WTC11 (cell line): Measurements from ENCODE around the gene GUCY2C. TPM values are rescaled to one million over a fixed set of nuclear protein-coding genes. Genes with fewer than 3 reads are reported as not detected.

Experiments used
- ATAC-seq: fragments of 200-7000 bp; cut with Tn5 transposase; 2 replicates; pipeline ENCODE4 v1.10.0; 2021; ENCODE audit warnings: mild to moderate bottlenecking, moderate library complexity
- CTCF ChIA-PET: fragments of 300-600 bp; sonication (Branson Sonifier 250); formaldehyde crosslinking; loops from one replicate; lab custom pipeline; 2021; ENCODE audit warnings: antibody characterized with exemption; lab: Charles Lee
- POLR2A ChIA-PET: fragments of 350-600 bp; sonication (Branson Sonifier 250); formaldehyde crosslinking; loops from one replicate; lab custom pipeline; 2021; ENCODE audit warnings: antibody characterized with exemption; lab: Charles Lee
- DNase-seq: peaks from one replicate; pipeline ENCODE4 v3.0.0; 2021; ENCODE audit warnings: low spot score
- H3K27ac Mint-ChIP-seq: 2 replicates; pipeline ENCODE4 v1.8.0; 2021; ENCODE audit warnings: mixed read lengths
- H3K27me3 Mint-ChIP-seq: 2 replicates; pipeline ENCODE4 v1.8.0; 2021; ENCODE audit warnings: low read depth, mild to moderate bottlenecking, moderate library complexity, mixed read lengths
- H3K36me3 Mint-ChIP-seq: 2 replicates; pipeline ENCODE4 v1.8.0; 2021; ENCODE audit warnings: mixed read lengths
- H3K4me1 Mint-ChIP-seq: 2 replicates; pipeline ENCODE4 v1.8.0; 2022; ENCODE audit warnings: mixed read lengths
- H3K4me3 Mint-ChIP-seq: 2 replicates; pipeline ENCODE4 v1.8.0; 2021; ENCODE audit warnings: mild to moderate bottlenecking, moderate library complexity, mixed read lengths
- H3K9me3 Mint-ChIP-seq: 2 replicates; pipeline ENCODE4 v1.8.0; 2021; ENCODE audit warnings: mixed read lengths
- ATF1 ChIP-seq: sonication (generic); formaldehyde crosslinking; IDR thresholded peaks from 2 replicates; pipeline ENCODE4 v1.8.1; 2023; ENCODE audit warnings: mild to moderate bottlenecking, moderate library complexity, missing genetic modification reagents
- EMX1 ChIP-seq: fragments of 250-450 bp; sonication (Bioruptor Pico); IDR thresholded peaks from 2 replicates; pipeline ENCODE4 v1.8.0; 2021; ENCODE audit warnings: mild to moderate bottlenecking
- FOXK1 ChIP-seq: sonication (generic); formaldehyde crosslinking; IDR thresholded peaks from 2 replicates; pipeline ENCODE4 v1.8.0; 2022; ENCODE audit warnings: mild to moderate bottlenecking, moderate library complexity, missing genetic modification reagents
- MYBL2 ChIP-seq: sonication (generic); formaldehyde crosslinking; IDR thresholded peaks from 2 replicates; pipeline ENCODE4 v1.8.1; 2023; ENCODE audit warnings: mild to moderate bottlenecking, moderate library complexity, missing genetic modification reagents
- NR1H2 ChIP-seq: sonication (generic); formaldehyde crosslinking; IDR thresholded peaks from 2 replicates; pipeline ENCODE4 v1.9.0; 2021; ENCODE audit warnings: mild to moderate bottlenecking, moderate library complexity, missing genetic modification reagents
- NR3C1 ChIP-seq: sonication (generic); formaldehyde crosslinking; conservative IDR thresholded peaks from 2 replicates; pipeline ENCODE4 v1.8.1; 2023; ENCODE audit warnings: low read depth, mild to moderate bottlenecking, missing genetic modification reagents
- TEAD1 ChIP-seq: sonication (generic); formaldehyde crosslinking; IDR thresholded peaks from 2 replicates; pipeline ENCODE4 v1.8.0; 2022; ENCODE audit warnings: mild to moderate bottlenecking, missing genetic modification reagents
- ZNF396 ChIP-seq: fragments of 250-450 bp; sonication (Bioruptor Pico); IDR thresholded peaks from 2 replicates; pipeline ENCODE4 v1.8.0; 2021; ENCODE audit warnings: mild to moderate bottlenecking, moderate library complexity, borderline replicate concordance
- ZNF671 ChIP-seq: fragments of 250-450 bp; sonication (Bioruptor Pico); IDR thresholded peaks from 2 replicates; pipeline ENCODE4 v1.8.0; 2021; ENCODE audit warnings: mild to moderate bottlenecking
- total RNA-seq: library from RNA; stranded (reverse); gene quantifications from 3 replicates; pipeline ENCODE4 v1.2.3, GENCODE V29; 2021
- TF ChIP-seq, protein P1 (sequence below): sonication (generic); formaldehyde crosslinking; IDR thresholded peaks from 2 replicates; pipeline ENCODE4 v1.8.1; 2022; ENCODE audit warnings: missing genetic modification reagents, borderline replicate concordance
- TF ChIP-seq, protein P2 (sequence below): sonication (generic); formaldehyde crosslinking; IDR thresholded peaks from 2 replicates; pipeline ENCODE4 v1.8.0; 2023; ENCODE audit warnings: missing genetic modification reagents
- TF ChIP-seq, protein P3 (sequence below): sonication (generic); formaldehyde crosslinking; IDR thresholded peaks from 2 replicates; pipeline ENCODE4 v1.8.1; 2023; ENCODE audit warnings: mild to moderate bottlenecking, moderate library complexity, missing genetic modification reagents
- TF ChIP-seq, protein P4 (sequence below): sonication (generic); formaldehyde crosslinking; IDR thresholded peaks from 2 replicates; pipeline ENCODE4 v1.8.1; 2023; ENCODE audit warnings: mild to moderate bottlenecking, missing genetic modification reagents
- TF ChIP-seq, protein P5 (sequence below): sonication (generic); formaldehyde crosslinking; IDR thresholded peaks from 2 replicates; pipeline ENCODE4 v1.8.0; 2022; ENCODE audit warnings: missing genetic modification reagents
- TF ChIP-seq, protein P6 (sequence below): sonication (generic); formaldehyde crosslinking; conservative IDR thresholded peaks from 2 replicates; pipeline ENCODE4 v1.8.1; 2023; ENCODE audit warnings: mild to moderate bottlenecking, low read depth, missing genetic modification reagents, moderate library complexity
- TF ChIP-seq, protein P7 (sequence below): sonication (generic); formaldehyde crosslinking; IDR thresholded peaks from 2 replicates; pipeline ENCODE4 v1.8.1; 2022; ENCODE audit warnings: low read depth, mild to moderate bottlenecking, moderate library complexity, missing genetic modification reagents, borderline replicate concordance
- TF ChIP-seq, protein P8 (sequence below): sonication (generic); formaldehyde crosslinking; IDR thresholded peaks from 2 replicates; pipeline ENCODE4 v1.8.1; 2023; ENCODE audit warnings: mild to moderate bottlenecking, missing genetic modification reagents, borderline replicate concordance

Gene GUCY2C
- total RNA-seq, 1 experiment from 2014 or later, result 3.9 TPM

DNA sequence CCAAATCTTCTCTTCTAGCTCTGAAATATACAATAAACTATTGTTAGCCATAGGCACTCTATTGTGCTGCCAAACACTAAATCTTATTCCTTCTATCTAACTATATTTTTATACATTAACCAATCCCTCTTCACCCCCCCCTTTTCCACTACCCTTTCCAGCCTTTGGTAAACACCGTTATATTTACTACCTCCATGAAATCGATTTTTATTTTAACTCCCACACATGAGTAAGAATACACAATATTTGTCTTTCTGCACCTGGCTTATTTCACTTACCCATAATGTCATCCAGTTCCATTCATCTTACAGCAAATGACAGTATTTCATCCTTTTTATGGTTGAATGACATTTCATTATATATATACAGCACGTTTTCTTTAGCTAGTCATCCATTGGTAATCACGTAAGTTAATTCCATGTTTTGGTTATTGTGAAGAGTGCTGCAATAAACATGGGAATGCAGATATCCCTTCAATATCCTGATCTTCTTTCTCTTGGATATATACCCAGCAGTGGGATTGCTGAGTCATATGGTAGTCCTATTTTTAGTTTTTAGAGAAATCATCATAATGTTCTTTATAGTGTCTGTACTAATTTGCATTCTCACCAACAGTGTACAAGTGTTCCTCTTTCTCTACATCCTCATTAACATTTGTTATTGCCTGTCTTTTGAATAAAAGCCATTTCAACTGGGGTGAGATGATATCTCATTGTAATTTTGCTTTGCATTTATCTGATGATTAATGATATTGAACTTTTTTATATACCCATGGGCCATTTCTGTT, 94.5 kb downstream of the GUCY2C start (continued):
- TF ChIP-seq, protein P1, sequence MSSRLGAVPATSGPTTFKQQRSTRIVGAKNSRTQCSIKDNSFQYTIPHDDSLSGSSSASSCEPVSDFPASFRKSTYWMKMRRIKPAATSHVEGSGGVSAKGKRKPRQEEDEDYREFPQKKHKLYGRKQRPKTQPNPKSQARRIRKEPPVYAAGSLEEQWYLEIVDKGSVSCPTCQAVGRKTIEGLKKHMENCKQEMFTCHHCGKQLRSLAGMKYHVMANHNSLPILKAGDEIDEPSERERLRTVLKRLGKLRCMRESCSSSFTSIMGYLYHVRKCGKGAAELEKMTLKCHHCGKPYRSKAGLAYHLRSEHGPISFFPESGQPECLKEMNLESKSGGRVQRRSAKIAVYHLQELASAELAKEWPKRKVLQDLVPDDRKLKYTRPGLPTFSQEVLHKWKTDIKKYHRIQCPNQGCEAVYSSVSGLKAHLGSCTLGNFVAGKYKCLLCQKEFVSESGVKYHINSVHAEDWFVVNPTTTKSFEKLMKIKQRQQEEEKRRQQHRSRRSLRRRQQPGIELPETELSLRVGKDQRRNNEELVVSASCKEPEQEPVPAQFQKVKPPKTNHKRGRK, result no peak
- TF ChIP-seq, protein P2, sequence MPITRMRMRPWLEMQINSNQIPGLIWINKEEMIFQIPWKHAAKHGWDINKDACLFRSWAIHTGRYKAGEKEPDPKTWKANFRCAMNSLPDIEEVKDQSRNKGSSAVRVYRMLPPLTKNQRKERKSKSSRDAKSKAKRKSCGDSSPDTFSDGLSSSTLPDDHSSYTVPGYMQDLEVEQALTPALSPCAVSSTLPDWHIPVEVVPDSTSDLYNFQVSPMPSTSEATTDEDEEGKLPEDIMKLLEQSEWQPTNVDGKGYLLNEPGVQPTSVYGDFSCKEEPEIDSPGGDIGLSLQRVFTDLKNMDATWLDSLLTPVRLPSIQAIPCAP (CRISPR knock-in tag), result no peak
- no peak for TF ChIP-seq ZNF671 (CRISPR knock-in tag)
- TF ChIP-seq, protein P3, sequence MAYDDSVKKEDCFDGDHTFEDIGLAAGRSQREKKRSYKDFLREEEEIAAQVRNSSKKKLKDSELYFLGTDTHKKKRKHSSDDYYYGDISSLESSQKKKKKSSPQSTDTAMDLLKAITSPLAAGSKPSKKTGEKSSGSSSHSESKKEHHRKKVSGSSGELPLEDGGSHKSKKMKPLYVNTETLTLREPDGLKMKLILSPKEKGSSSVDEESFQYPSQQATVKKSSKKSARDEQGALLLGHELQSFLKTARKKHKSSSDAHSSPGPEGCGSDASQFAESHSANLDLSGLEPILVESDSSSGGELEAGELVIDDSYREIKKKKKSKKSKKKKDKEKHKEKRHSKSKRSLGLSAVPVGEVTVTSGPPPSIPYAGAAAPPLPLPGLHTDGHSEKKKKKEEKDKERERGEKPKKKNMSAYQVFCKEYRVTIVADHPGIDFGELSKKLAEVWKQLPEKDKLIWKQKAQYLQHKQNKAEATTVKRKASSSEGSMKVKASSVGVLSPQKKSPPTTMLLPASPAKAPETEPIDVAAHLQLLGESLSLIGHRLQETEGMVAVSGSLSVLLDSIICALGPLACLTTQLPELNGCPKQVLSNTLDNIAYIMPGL, result no peak

DNA sequence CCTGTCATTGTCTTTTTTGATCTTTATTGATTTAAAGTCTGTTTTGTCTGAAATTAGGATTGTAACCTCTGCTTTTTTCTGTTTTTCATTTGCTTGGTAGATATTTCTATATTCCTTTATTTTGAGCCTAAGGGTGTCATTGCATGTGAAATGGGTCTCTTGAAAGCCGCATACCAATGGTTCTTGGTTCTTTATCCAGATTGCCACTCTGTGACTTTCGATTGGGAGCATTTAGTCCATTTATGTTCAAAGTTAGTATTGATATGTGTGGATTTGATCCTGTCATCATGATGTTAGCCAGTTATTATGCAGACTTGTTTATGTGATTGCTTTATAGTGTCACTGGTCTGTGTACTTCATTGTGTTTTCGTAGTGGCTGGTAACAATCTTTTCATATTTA, 98.9 kb downstream of the GUCY2C start:
- peaks cover 34% of the 10 kb centered on the region for H3K9me3 Mint-ChIP-seq
- TF ChIP-seq MYBL2 (CRISPR knock-in tag), result no peak
- TF ChIP-seq NR1H2 (CRISPR knock-in tag), result no peak
- TF ChIP-seq, protein P4, sequence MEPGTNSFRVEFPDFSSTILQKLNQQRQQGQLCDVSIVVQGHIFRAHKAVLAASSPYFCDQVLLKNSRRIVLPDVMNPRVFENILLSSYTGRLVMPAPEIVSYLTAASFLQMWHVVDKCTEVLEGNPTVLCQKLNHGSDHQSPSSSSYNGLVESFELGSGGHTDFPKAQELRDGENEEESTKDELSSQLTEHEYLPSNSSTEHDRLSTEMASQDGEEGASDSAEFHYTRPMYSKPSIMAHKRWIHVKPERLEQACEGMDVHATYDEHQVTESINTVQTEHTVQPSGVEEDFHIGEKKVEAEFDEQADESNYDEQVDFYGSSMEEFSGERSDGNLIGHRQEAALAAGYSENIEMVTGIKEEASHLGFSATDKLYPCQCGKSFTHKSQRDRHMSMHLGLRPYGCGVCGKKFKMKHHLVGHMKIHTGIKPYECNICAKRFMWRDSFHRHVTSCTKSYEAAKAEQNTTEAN (CRISPR knock-in tag), result no peak
- TF ChIP-seq TEAD1 (CRISPR knock-in tag), result no peak
- TF ChIP-seq, protein P5, sequence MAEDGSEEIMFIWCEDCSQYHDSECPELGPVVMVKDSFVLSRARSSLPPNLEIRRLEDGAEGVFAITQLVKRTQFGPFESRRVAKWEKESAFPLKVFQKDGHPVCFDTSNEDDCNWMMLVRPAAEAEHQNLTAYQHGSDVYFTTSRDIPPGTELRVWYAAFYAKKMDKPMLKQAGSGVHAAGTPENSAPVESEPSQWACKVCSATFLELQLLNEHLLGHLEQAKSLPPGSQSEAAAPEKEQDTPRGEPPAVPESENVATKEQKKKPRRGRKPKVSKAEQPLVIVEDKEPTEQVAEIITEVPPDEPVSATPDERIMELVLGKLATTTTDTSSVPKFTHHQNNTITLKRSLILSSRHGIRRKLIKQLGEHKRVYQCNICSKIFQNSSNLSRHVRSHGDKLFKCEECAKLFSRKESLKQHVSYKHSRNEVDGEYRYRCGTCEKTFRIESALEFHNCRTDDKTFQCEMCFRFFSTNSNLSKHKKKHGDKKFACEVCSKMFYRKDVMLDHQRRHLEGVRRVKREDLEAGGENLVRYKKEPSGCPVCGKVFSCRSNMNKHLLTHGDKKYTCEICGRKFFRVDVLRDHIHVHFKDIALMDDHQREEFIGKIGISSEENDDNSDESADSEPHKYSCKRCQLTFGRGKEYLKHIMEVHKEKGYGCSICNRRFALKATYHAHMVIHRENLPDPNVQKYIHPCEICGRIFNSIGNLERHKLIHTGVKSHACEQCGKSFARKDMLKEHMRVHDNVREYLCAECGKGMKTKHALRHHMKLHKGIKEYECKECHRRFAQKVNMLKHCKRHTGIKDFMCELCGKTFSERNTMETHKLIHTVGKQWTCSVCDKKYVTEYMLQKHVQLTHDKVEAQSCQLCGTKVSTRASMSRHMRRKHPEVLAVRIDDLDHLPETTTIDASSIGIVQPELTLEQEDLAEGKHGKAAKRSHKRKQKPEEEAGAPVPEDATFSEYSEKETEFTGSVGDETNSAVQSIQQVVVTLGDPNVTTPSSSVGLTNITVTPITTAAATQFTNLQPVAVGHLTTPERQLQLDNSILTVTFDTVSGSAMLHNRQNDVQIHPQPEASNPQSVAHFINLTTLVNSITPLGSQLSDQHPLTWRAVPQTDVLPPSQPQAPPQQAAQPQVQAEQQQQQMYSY (CRISPR knock-in tag), result no peak
- TF ChIP-seq ATF1, result no peak
- TF ChIP-seq, protein P6, sequence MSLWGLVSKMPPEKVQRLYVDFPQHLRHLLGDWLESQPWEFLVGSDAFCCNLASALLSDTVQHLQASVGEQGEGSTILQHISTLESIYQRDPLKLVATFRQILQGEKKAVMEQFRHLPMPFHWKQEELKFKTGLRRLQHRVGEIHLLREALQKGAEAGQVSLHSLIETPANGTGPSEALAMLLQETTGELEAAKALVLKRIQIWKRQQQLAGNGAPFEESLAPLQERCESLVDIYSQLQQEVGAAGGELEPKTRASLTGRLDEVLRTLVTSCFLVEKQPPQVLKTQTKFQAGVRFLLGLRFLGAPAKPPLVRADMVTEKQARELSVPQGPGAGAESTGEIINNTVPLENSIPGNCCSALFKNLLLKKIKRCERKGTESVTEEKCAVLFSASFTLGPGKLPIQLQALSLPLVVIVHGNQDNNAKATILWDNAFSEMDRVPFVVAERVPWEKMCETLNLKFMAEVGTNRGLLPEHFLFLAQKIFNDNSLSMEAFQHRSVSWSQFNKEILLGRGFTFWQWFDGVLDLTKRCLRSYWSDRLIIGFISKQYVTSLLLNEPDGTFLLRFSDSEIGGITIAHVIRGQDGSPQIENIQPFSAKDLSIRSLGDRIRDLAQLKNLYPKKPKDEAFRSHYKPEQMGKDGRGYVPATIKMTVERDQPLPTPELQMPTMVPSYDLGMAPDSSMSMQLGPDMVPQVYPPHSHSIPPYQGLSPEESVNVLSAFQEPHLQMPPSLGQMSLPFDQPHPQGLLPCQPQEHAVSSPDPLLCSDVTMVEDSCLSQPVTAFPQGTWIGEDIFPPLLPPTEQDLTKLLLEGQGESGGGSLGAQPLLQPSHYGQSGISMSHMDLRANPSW (CRISPR knock-in tag), result no peak
- TF ChIP-seq, protein P7, sequence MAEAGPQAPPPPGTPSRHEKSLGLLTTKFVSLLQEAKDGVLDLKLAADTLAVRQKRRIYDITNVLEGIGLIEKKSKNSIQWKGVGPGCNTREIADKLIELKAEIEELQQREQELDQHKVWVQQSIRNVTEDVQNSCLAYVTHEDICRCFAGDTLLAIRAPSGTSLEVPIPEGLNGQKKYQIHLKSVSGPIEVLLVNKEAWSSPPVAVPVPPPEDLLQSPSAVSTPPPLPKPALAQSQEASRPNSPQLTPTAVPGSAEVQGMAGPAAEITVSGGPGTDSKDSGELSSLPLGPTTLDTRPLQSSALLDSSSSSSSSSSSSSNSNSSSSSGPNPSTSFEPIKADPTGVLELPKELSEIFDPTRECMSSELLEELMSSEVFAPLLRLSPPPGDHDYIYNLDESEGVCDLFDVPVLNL (CRISPR knock-in tag), result no peak
- no peak for TF ChIP-seq ZNF396 (CRISPR knock-in tag)
- TF ChIP-seq NR3C1 (CRISPR knock-in tag), result no peak
- no peak for TF ChIP-seq FOXK1 (CRISPR knock-in tag)
- TF ChIP-seq, protein P8, sequence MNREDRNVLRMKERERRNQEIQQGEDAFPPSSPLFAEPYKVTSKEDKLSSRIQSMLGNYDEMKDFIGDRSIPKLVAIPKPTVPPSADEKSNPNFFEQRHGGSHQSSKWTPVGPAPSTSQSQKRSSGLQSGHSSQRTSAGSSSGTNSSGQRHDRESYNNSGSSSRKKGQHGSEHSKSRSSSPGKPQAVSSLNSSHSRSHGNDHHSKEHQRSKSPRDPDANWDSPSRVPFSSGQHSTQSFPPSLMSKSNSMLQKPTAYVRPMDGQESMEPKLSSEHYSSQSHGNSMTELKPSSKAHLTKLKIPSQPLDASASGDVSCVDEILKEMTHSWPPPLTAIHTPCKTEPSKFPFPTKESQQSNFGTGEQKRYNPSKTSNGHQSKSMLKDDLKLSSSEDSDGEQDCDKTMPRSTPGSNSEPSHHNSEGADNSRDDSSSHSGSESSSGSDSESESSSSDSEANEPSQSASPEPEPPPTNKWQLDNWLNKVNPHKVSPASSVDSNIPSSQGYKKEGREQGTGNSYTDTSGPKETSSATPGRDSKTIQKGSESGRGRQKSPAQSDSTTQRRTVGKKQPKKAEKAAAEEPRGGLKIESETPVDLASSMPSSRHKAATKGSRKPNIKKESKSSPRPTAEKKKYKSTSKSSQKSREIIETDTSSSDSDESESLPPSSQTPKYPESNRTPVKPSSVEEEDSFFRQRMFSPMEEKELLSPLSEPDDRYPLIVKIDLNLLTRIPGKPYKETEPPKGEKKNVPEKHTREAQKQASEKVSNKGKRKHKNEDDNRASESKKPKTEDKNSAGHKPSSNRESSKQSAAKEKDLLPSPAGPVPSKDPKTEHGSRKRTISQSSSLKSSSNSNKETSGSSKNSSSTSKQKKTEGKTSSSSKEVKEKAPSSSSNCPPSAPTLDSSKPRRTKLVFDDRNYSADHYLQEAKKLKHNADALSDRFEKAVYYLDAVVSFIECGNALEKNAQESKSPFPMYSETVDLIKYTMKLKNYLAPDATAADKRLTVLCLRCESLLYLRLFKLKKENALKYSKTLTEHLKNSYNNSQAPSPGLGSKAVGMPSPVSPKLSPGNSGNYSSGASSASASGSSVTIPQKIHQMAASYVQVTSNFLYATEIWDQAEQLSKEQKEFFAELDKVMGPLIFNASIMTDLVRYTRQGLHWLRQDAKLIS (CRISPR knock-in tag), result no peak
- no peak for TF ChIP-seq EMX1
- no peak overlapping the region for H3K27ac Mint-ChIP-seq
- DNase-seq, result no peak
- H3K4me3 Mint-ChIP-seq, result no peak overlapping the region
- ChIA-PET CTCF (no interaction called here), POLR2A (no interaction called here)
- peaks cover 2% of the 10 kb centered on the region for H3K27me3 Mint-ChIP-seq
- no peak for ATAC-seq
- H3K36me3 Mint-ChIP-seq, result peaks cover 17% of the 10 kb centered on the region
- H3K4me1 Mint-ChIP-seq, result no peaks in the 10 kb centered on the region
